Fibroblast of villous mesenchyme (primary cell): ENCODE results near the gene C19orf81. TPM values are rescaled to one million over a fixed set of nuclear protein-coding genes. Genes with fewer than 3 reads are reported as not detected.
"Not testable (repeated sequence)": the region's sequence is repeated elsewhere in the genome, so short reads cannot be mapped to it uniquely, and the experiment has no call there.

Source experiments
- DNase-seq: peaks from one replicate; pipeline ENCODE4 v3.0.0-alpha.2; 2010; ENCODE audit warnings: low read depth
- H3K4me3 ChIP-seq: 2 replicates; pipeline ENCODE4 v1.5.1; 2011; ENCODE audit warnings: low read depth, mild to moderate bottlenecking, low read length
- total RNA-seq: library from RNA; depleted of rRNA; stranded (reverse); fragments of >200 nt; gene quantifications from 2 replicates; pipeline ENCODE4 v1.2.3, GENCODE V29; 2012
- TF ChIP-seq, protein P1 (sequence below): IDR thresholded peaks from 2 replicates; pipeline ENCODE4 v1.5.1; 2012; ENCODE audit warnings: low read depth, mild to moderate bottlenecking, low read length; ENCODE audit not compliant: insufficient read depth

C19orf81 gene
- total RNA-seq, 1 donor, result not detected

DNA sequence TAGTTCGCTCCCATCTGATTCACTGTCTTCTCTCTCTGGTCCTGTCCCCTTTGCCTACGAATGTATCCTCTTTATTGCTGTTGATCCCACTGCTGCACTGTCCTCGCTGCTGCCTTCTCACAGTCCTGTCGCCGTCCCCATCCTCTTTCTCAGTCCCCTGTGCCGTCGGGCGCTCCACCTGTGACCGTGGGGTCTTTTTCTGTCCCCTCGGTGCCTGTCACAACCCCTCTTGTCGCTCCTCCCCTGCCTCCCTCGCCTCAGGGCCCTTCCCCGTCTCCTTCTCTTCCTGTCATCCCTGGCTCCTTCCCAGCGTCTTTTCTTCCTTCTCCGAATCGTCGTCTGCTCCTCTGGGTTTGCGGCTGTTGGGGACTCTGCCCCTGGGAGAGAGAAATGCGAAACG lies 41.9 kb upstream of the C19orf81 start:
- no peak for DNase-seq
- H3K4me3 ChIP-seq, result no peak overlapping the region
- TF ChIP-seq, protein P1, sequence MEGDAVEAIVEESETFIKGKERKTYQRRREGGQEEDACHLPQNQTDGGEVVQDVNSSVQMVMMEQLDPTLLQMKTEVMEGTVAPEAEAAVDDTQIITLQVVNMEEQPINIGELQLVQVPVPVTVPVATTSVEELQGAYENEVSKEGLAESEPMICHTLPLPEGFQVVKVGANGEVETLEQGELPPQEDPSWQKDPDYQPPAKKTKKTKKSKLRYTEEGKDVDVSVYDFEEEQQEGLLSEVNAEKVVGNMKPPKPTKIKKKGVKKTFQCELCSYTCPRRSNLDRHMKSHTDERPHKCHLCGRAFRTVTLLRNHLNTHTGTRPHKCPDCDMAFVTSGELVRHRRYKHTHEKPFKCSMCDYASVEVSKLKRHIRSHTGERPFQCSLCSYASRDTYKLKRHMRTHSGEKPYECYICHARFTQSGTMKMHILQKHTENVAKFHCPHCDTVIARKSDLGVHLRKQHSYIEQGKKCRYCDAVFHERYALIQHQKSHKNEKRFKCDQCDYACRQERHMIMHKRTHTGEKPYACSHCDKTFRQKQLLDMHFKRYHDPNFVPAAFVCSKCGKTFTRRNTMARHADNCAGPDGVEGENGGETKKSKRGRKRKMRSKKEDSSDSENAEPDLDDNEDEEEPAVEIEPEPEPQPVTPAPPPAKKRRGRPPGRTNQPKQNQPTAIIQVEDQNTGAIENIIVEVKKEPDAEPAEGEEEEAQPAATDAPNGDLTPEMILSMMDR, result no peak

DNA sequence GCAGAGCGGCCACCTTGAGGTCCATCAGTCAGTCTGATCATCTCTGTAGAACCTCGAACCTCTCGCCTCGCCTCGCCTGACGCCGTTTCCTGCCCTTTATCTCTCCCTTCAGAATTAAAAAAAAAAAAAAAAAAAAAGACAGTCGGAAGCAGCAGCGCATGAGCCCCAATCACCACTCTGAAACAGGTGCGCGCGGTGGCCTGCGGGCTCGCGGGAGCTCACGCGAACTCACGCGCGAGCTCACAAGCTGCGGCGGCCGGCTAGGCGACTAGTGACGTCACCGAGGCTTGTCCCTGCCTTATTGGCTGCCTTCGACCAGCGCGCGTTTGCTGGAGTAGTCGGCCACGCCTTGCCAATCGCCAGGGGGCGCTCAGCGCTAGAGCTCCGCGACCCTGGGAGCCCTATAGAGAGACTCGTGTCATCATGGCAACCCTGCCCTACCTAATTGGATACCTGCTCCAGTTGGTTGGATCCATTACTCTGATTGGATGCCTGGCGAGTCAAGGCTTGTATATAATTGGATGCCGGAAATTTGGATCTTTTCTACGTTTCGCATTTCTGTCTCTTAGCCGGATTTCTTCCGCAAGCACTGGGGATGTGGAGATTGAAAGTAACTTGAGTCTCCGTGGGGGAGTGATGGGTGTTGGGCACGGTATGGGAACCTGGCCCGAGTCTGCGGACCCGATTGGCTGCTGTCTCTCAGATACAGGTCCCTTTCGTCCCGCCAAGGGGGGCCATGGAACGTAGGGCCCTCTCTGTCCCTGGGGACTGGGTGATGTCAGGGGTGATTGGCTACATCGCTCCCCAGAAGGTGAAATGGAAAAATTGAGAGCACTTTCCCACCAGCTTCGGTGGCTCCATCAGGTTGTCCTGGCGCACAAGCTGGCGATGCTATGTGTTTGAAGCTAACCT lies 41.1 kb upstream of the C19orf81 start:
- H3K4me3 ChIP-seq, result no peak overlapping the region
- DNase-seq, result peak; percentile 59
- TF ChIP-seq, protein P1, result peak; percentile 29

DNA sequence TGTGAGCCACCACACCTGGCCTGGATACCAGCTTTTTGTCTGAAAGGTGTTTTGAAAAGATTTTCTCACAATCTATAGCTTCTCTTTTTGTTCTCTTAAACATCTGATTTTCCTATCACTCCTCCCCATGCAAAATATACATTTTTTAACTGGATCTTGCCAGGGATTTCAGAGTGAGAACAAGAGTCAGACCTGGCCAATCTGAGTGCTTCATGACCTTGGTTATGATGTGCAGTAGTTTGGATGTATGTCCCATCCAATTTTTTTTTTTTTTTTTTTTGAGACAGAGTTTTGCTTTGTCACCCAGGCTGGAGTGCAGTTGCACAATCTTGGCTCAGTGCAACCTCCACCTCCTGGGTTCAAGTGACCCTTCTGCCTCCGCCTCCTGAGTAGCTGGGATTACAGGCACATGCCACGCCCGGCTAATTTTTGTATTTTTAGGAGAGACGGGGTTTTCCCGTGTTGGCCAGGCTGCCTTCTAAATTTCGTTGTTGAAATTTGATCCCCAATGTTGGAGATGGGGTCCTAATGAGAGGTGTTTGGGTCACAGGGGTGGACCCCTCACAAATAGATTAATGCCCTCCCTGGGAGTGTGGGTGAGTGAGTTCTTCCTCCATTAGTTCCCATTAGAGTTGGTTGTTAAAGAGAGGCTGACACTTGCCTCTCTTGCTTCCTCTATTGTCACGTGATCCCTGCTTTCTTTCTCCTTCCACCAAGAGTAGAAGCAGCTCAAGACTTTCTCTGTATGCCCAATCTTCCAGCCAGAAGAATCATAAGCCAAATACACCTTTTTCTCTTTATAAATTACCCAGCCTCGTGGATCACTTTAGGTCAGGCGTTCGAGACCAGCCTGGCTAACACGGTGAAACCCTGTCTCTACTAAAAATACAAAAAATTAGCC lies 36.5 kb upstream of the C19orf81 start:
- H3K4me3 ChIP-seq, DNase-seq: not testable (repeated sequence)

DNA sequence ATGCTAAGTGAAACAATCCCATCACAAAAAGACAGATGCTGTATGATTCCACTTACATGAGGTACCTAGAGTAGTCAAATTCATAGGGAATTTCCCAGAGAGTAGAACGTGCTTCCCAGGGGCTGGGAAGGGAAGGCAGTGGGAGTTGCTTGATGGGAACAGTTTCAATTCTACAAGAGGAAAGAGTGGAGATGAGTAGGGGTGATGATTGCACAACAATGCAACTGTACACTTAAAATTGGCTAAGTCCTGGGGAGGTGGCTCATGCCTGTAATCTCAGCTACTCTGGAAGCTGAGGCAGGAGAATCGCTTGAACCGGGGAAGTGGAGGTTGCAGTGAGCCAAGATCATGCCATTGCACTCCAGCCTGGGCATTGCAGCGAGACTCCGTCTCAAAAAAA lies 30.9 kb upstream of the C19orf81 start:
- DNase-seq, H3K4me3 ChIP-seq: not testable (repeated sequence)

DNA sequence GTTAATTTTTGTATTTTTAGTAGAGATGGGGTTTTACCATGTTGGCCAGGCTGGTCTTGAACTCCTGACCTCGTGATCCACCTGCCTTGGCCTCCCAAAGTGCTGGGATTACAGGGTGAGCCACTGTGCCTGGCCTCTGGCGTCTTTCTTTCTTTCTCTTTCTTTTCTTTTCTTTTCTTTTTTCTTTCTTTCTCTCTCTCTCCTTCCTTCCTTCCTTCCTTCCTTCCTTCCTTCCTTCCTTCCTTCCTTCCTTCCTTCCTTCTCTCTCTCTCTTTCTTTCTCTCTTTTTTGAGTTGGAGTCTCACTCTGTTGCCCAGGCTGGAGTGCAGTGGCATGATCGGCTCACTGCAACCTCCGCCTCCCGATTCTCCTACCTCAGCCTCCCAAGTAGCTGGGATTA lies 30.1 kb upstream of the C19orf81 start:
- not testable (repeated sequence) for DNase-seq, H3K4me3 ChIP-seq

DNA sequence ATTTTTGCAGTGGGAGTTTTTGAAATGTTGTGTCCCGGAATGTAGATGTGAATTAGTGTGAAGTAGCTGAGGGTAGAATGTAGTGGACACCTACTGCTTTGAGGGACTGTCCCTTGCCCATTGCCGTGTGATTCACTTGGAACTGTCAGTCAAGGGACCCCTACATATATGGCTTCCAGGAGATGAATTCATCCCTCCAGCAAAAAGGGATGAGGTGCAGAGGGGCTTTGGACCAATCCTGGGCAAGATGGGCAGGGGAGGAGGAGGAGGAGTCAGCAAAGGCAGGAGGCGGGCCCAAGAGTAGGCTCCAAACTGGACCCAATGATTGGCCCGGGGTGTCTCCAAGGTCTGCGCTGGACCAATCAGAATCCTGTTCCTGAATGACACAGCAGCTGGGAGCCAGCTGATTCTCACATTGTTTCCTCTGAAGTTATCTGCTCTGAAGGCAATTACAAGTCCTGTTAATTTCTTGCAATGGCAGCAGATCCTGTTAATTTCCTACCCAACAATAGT lies 28.8 kb upstream of the C19orf81 start:
- H3K4me3 ChIP-seq, DNase-seq: not testable (repeated sequence)

DNA sequence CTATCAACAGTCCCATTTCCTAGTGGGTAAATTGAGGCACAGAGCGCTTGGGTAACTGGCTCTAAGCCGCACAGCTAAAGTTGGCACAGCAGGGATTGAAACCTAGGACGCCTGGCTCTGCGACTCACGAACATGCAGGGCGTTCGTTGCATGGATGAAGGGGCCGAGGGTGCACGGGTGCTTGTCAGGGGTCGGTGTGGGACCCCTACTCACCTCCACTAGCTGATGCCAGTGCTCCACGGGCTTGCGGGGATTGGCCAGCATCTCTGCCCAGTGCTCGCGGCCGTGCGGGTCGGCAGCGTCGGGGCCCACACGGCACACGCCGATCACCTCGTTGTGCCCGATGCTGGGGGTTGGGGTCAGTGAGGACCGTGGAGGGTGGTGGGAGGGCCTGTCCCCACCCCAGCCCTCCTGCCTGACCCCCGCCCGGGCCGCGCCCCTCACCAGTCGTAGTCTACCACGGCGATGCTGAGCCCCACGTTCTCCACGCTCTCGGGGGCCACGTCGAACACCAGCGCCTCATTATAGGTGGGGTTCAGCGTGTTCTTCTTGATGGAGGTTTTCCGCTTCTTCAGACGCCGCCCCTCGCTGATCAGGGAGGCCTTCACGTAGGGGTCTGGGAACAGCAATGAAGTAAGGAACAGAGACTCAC lies 24.2 kb upstream of the C19orf81 start:
- H3K4me3 ChIP-seq, result no peak overlapping the region
- no peak for DNase-seq
- TF ChIP-seq, protein P1, result no peak

DNA sequence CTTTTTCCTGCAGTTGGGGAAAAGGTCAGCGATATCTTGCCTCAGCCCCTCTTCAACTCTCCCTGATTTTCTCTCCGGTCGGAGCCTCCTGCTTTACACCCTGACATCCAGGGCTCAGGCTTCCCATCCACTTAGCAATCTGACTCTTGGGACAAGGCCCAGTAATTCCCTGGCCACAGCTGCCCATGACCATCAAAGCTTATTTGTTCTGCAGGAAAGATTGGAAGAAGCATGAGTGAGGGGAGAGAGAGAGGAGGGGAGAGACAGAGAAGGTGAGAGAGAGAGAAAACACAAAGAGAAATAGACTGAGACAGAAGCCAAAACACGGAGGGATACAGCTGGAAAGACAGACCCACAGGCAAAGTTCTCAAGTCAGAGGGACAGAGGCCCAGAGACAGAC lies 23.2 kb upstream of the C19orf81 start:
- TF ChIP-seq, protein P1, result no peak
- H3K4me3 ChIP-seq, result no peak overlapping the region
- no peak for DNase-seq
